GM18868 (cell line): ENCODE data around the gene ANXA6.
"Not testable (repeated sequence)": the region's sequence is repeated elsewhere in the genome, so short reads cannot be mapped to it uniquely, and the experiment has no call there.

Experiments
- ATAC-seq: cut with Tn5 transposase; IDR thresholded peaks from one replicate; pipeline ENCODE4 v1.9.1; 2021; ENCODE audit warnings: mild to moderate bottlenecking, moderate library complexity; ENCODE audit not compliant: unreplicated experiment

The ANXA6 gene

DNA sequence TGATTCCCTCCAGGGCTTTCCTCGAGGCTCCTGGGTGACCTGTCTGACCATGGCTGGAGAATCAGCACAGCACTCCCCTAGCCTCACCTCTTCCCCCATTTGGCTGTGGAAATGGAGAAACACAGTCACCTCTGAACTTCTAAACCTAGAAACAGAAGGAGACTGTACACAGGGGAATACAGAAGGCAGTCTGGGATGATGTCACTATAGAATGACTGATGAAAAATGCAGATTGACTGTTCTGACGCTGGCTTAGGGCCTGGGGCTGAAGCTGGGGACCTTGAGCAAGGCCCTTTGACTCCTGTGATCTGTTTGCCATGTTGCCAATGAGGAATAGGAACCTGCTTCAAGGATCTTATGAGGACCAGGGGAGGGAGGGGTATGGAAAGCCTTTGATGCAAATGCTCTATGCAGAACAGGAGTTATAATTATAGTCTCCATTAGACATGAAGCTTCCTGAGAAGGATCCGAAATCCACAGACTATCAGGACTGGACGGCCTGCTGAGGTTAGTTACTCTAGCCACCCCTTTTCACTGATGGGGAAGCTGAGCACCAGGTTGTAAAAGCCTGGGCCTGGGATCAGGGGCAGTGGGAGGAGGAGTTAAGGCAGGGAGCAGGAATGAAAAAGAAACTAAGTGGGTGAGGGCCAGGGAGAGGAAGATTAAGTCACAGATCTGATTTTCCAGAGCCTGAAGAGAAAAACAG is 24.4 kb upstream of the ANXA6 start:
- ATAC-seq, result no peak

GRCh38 chr5:151180291-151180690 is 22.7 kb upstream of the ANXA6 start:
- ATAC-seq, result no peak

GRCh38 chr5:151179489-151179840 is 21.9 kb upstream of the ANXA6 start:
- no peak for ATAC-seq

DNA sequence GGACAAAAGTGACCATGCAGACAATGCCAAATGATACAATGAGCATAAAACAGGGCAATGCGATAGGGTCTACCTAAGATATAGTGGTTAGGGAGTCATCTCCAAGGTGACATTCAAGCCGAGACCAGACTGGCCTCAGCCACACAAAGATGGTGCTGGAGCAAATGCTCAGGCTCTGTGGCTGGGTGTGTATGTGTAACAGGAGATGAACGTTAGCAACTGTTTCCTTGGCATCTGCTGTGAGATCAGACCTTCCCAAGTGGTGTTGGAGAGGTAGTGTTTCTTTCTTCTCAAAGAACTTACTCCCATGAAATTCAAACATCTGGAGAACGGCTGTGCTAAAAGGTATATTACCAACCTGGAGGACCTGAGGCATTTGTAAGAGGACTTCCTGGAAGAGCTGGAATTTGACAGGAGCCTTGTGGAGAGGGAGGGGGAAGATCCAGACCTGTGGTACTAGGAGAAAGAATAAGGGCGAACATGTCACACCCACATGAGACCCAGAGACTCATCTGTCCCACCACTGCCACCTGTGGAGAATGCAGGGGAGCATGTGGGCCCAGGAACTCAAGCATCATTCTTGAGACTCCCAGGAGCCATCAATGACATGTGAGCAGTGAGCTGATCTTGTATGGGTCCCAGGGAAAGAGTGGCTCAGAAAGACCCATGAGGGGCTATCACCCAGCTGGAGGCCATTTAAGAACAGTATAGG is 21.4 kb upstream of the ANXA6 start:
- ATAC-seq, result no peak

DNA sequence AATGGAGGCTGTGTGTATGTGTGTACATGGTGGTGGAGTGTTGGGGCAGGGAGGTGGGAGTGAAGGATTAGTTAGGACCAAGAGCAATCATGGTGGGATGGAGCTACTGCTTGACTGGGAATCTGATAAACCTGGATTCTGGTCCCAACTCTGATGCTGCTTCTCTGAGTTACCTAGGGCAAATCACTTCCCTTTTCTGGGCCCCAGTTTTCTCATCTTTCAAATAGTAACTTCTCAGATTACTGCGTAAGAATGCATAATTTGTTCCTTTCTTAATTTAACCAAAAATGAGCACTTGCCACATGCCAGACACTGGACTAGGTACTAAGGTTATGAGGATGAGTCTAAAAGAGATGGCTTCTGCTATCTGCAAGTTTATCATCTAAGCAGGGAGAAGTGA is 20.8 kb upstream of the ANXA6 start:
- ATAC-seq, result no peak

- not testable (repeated sequence) for ATAC-seq
Observed at GRCh38 chr5:151176268-151176667, 18.7 kb upstream of the ANXA6 start.

DNA sequence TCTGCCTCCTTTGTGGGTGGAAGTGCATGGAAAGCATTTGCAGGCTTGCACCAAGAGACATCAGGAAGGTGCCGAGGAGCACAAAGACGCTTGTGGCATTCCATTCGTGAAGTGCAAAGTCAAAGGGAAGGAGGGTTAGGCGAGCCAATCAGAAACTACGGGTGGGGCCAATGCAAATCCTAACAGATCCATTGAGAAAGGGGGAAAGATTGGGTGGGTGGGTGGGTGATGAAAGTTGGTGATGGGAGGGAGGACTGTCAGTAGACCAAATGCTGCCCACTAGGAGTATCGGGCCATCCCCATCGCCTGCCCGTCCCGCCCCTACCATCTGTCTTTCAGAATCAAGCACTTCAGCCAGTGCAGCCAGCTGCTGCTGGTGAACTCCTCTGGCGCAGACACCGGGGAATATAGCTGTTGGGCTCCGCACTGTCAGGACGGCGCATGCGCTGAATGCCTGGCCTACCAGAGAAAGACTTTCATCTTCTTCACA is 17.1 kb upstream of the ANXA6 start:
- no peak for ATAC-seq

DNA sequence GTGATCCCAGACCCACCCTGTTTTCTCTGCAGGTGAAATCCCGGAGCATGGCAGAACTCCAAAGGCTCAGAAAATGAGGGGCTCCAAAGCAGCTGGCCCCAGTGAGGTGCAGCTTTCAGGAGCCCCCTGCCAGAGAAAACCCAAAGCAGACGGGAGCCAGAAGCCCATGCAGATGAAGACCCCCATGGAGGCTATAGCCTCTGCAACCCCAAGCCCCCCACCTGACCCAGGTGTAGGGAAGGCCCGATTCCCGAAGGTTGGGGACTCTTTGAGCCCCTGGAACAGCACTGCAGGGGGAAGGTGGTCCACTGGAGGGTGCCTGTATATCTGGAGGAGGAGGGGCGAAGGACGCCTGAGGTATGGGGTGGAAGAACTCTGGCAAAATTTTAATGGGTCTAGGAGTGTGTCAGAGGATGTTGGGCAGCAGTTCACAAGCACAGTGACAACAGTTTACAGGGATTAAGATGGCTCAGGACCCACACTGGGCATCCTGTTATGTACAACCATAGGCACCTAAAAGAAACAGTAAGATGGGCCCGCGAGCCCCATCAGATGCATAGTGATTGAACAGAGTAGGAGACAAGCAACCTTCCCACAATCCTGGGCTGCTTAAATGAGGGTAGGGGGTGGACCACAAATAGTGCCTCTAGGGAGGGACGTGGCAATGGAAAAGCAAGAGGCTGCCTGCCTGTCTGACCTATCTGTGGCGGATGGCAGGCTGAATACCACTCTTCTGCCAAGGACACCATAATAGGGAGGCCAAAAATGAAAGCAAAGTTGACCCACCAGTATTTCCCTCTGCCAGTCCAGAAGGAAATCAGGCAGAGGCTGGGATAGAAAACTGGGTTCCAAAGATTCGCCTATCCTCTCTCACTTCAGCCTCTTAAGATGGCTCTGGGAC is 16.4 kb upstream of the ANXA6 start:
- ATAC-seq, result no peak

- ATAC-seq, result no peak
Observed at GRCh38 chr5:151171529-151171928, 13.9 kb upstream of the ANXA6 start.

- no peak for ATAC-seq
Observed at GRCh38 chr5:151168602-151169344, 11.2 kb upstream of the ANXA6 start.

DNA sequence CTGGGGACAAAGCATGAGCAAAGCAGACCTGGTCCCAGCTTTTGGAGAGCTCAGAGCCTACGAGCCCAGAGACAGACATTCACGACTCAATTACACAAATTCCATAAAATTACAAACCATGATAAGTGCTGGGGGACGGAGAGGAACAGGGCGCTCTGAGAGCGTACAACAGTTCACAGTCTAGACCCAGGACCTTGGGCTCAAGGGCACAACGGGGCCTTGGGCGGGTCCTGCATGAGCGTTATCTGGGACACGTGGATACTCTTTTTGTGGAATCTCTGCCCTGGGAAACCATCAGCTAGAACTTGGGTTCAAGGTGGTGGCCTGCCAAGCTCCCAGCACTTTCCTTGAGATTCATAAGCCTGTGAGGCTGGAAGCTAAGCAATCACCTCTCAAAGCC is 9.4 kb upstream of the ANXA6 start:
- ATAC-seq, result no peak

- peak; percentile 92 for ATAC-seq
Observed at GRCh38 chr5:151164687-151165392, 7.3 kb upstream of the ANXA6 start.

DNA sequence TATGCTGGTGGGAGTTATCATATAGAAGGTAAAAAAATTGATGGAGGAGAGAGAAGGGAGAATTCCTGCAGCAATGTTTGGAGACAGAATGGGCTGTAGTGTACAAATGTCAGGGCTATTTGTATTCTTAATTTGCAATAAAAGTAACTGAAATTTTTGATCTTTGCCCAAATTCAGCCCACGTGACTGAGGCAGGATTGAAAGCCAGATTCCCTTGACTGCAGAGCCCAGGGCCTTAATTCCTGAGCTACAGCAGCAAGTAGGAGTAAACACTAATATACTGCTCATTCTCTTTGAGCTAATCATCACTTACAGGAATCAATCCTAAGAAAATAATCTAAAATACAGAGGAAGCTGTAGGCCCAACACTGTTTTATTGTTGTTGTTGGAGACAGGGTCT is 5.2 kb upstream of the ANXA6 start:
- no peak for ATAC-seq

GRCh38 chr5:151159649-151160373 is 2.2 kb upstream of the ANXA6 start:
- ATAC-seq, result no peak

DNA sequence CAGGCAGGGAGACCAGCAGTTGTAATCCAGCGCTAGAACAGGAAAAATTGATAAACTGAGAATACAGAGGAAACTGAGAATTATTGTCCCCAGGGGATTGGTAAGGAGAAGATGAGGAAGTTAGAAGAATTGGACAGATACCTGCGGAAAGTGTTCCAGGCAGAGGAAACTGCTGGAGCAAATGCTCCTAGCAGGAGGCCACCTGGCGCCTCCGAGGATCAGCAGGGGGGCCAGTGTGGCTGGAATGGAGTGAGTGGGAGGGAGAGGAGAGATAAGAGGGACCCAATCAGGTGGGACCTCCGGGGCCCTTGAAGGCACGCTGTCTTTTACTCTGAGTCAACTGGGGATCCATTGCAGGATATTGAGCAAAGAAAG is 695 bp upstream of the ANXA6 start:
- peak; percentile 31 for ATAC-seq

GRCh38 chr5:151156507-151157420 is 815 bp downstream of the ANXA6 start:
- peak; percentile 16 for ATAC-seq

DNA sequence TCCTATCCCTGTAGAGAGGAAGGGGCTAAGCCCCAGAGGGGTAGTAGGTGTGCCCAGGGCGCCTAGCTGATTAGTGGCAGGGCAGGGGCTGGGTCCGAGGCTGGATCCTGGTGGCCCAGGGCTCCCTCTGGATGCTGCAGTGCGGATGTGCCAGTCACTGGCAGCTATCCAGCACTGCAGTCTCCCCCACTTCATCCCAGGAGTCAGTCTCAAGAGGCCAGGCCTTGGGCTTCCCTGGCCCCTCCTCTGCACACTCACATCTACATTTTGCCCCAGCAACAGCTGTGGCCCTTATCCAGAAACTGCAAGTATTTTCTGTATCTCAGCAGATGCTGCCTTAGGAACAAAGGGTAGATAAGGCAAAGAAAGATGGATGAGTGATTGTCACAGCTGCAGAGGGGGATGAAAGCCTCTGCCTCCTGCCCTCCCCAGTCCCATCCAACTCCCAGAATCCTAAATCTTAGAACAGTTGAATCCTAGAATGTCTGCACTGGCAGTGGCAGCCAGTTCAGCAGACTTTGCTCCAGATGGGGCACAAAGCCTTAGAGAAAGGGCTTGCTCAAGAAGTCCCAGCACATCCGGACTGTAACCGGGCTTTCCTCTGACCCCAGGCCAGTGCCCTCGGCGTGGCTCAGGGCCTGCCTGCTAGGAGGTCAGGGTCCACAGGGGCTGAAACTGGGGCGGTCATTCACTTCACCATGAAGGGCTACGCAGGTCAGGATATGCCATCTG is 1.6 kb downstream of the ANXA6 start:
- peak; percentile 4 for ATAC-seq
